Measurements from ENCODE around the gene F10. TPM values are rescaled to one million over a fixed set of nuclear protein-coding genes. Genes with fewer than 3 reads are reported as not detected.

The F10 gene
- total RNA-seq, 2 experiments from 2014 or later, result not detected

DNA sequence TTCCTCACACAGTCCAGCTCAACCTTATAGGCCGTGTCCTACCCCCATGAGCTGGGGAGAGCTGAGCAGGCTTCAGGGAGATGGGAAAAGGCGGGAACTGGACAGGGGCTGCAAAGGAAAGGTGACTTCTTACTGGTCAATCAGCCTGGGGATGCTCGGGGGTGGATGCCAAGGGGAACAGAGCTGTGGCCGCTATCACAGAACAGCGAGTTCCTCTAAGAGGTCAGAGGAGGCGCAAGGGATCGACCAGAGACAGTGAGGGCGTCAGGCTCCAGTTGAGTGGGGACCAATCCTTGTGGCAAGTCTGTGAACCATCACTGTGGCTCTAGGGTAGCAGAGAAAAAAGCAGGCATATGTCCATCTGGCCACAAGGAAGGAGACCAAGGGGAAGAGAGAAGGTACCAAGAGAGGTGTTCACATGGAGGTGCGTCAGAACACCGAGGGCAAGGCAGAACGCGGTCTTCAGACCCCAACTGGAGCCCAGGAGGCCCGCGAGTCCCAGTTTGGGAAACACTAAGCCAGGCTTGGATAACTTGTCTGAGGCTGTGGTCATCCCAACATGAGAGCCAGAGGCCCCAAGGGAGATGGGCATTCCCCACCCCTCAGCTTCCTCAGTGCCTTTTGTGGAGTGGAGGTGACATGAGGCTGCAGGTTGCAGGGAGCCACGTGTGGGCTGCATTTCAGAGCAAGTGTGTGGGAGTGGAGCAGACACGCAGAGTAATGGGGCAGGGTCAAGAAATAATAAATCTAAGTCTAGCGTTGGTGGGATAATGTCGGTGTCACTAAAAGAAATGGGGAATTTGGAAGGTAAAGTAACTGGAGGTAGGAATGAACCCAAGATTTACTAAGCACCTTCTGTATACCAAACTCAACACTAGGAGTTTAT lies 3.9 kb downstream of the F10 start:
- intact Hi-C loops (cut with micrococcal nuclease), result no loop called here

DNA sequence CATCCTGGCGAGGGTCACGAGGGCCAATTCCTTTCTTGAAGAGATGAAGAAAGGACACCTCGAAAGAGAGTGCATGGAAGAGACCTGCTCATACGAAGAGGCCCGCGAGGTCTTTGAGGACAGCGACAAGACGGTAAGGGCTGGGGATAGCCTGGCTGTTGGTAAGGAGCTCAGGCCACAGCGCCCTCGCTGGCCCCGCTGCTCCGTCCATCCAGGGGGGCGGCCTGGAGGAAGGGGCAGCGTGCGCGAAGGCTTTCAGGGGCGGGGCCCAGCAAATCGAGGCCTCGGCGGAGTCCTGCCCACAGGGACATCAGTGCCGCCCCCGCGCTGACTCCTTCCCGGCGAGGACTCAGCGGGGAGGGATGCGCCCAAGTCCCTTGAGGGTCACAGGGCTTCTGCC lies 6.9 kb downstream of the F10 start:
- CTCF ChIA-PET, result interaction anchor here (0.6 kb wide), 1 partner anchor 29 kb away, joined by 3 read pairs; no protein-coding TSS in a partner anchor
- Mint-ChIP-seq H3K9me3 (no peaks in the 10 kb centered on the region), H3K36me3 (ENCODE audit: low read depth) (no peaks in the 10 kb centered on the region), H3K27ac (no peak overlapping the region), H3K27me3 (ENCODE audit: low read depth) (peaks cover 19% of the 10 kb centered on the region), H3K4me1 (ENCODE audit: low read depth) (peaks cover 9% of the 10 kb centered on the region), H3K4me3 (peak overlapping the region; percentile 13)
- intact Hi-C loops (cut with micrococcal nuclease), result no loop called here
- DNase-seq, result no peak

More for the DNA sequence above, 3.9 kb downstream of the F10 start:
- CTCF ChIA-PET, result no interaction called here
- Mint-ChIP-seq H3K4me1 (ENCODE audit: low read depth) (peaks cover 9% of the 10 kb centered on the region), H3K36me3 (ENCODE audit: low read depth) (no peaks in the 10 kb centered on the region), H3K9me3 (no peaks in the 10 kb centered on the region), H3K4me3 (no peak overlapping the region), H3K27ac (no peak overlapping the region), H3K27me3 (ENCODE audit: low read depth) (peaks cover 19% of the 10 kb centered on the region)
- no peak for DNase-seq

DNA sequence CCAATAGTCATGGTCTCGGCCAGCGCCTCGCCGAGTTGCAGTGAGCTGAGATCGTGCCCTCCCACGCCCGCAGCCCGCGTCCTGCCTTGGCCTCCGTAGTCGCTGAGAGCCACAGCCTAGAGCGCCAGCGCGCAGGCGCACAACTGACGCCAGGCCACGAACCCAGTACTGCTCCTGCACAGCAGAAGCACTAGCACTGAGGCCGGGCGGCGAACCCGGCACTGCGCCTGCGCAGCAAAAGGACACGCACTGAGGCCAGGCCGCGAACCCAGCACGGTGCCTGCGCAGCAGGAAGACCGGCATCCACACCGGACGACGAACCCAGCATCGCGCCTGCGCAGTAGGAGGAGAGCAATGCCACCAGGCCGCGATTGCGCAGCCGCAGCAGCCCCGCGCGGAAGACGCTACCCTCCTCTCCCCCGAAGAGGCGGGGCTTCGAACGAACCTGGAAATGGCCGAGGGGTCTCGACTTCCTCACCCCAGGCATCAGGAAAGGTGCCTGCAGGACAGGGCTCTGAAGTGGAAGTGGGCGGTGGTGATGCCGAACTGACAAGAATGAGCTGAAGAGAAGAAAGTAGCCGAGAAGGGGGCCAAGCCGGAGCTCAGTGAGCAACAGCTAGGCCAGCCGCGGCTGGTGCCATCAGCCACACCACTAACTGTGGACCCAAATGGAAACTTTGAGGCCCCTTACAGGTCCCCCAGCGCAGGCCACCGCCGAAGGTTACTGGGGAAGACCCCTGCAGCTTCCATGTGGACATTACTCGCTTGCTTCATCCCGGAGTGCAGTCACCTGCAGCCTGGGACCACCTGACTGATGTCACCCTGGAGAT lies 7.5 kb downstream of the F10 start:
- Mint-ChIP-seq H3K27me3 (ENCODE audit: low read depth) (peaks cover 19% of the 10 kb centered on the region), H3K9me3 (no peaks in the 10 kb centered on the region), H3K4me3 (peak overlapping the region; percentile 59), H3K4me1 (ENCODE audit: low read depth) (peaks cover 9% of the 10 kb centered on the region), H3K36me3 (ENCODE audit: low read depth) (no peaks in the 10 kb centered on the region), H3K27ac (no peak overlapping the region)
- intact Hi-C loops (cut with micrococcal nuclease), result no loop called here
- CTCF ChIA-PET, result interaction anchor here (0.6 kb wide), 1 partner anchor 30 kb away, joined by 3 read pairs; no protein-coding TSS in a partner anchor
- peak; percentile 47 for DNase-seq

DNA sequence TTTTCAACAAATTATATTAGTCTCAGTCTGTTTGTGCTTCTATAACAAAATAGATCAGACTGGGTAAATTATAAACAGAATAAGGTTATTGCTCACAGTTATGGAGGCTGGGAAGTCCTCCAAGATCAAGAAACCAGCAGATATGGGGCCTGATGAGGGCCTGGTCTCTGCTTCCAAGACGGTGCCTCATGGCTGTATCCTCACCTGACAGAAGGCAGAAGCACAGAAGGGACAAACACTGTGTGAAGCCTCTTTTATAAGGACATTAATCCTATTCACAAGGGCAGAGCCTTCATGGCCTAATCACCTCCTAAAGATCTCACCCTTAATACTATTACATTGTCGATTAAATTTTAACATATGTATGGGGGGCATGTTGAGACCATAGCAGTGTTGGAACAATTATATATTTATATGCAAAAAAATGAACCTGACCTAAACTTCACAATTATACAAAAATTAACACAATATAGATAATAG lies 12.7 kb downstream of the F10 start:
- CTCF ChIA-PET, result no interaction called here

DNA sequence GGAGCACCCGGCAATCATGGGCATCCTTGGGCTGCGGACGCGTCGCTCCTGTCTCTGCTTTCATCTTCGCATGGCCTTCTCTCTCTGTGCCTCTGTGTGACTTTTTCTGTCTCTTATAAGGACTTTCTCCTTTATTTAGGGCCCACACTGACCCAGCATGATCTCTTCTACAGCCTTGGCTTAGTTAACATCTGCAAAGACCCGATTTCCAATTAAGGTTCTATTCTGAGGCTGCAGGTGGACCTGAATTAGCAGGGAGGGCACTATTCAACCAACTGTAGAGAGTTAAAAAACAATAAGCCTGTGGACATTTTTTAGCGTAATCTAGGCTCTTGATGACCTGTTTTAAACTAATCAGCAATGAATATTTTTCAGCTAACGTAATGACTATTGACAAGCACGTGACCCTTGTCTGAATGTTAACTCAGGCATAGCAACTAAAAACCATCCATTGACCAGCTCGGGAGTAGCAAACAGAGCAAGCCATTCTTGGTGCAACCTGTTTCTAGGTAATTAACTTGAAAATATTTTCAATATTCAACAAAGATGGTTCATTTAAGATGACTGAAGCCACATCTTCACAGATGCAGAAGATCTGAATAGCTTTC lies 15.2 kb downstream of the F10 start:
- no peaks in the 10 kb centered on the region for H3K9me3 Mint-ChIP-seq
- DNase-seq, result no peak

More for the DNA sequence above, 12.7 kb downstream of the F10 start:
- Mint-ChIP-seq H3K27me3 (ENCODE audit: low read depth) (no peaks in the 10 kb centered on the region), H3K4me3 (no peak overlapping the region), H3K9me3 (no peaks in the 10 kb centered on the region), H3K4me1 (ENCODE audit: low read depth) (no peaks in the 10 kb centered on the region), H3K36me3 (ENCODE audit: low read depth) (no peaks in the 10 kb centered on the region), H3K27ac (no peak overlapping the region)
- intact Hi-C loops (cut with micrococcal nuclease), result no loop called here
- DNase-seq, result no peak

DNA sequence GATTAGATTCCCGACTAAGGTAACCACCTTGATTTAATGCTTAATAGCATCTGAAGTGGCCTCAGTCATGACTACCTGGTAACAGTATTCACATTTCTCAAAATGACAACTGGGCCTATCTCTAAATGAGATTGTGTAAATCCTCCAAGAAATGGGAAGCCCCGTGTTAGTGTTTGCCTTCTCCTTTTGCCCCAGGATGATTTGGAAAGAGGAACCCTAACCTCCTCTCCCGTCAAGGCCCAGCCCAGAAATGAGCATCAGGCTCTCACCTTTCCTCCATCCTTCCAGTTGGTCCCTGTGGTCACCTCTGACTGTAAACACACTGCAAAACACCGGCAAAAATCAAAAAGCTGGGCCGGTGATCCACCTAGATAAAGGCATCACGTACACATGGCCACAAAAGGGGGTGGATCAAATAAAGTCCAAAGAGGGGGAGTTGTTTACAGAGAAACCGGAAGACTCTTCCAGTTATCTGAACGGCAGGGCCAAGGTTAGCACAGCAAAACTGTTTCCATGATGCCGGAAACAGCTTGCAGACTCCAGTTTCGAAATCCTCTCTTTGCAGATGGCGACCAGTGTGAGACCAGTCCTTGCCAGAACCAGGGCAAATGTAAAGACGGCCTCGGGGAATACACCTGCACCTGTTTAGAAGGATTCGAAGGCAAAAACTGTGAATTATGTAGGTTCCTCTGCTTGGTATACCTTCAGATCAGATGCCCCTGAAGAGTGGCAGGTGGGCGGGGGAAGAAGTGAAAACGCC lies 16.4 kb downstream of the F10 start:
- no peak for DNase-seq
- CTCF ChIA-PET, result no interaction called here
- no peaks in the 10 kb centered on the region for H3K9me3 Mint-ChIP-seq
- H3K4me3 Mint-ChIP-seq, result no peak overlapping the region
- H3K27ac Mint-ChIP-seq, result no peak overlapping the region
- H3K4me1 Mint-ChIP-seq (ENCODE audit: low read depth), result no peaks in the 10 kb centered on the region
- no peaks in the 10 kb centered on the region for H3K27me3 Mint-ChIP-seq (ENCODE audit: low read depth)
- intact Hi-C loops (cut with micrococcal nuclease), result no loop called here
- H3K36me3 Mint-ChIP-seq (ENCODE audit: low read depth), result no peaks in the 10 kb centered on the region

More for the DNA sequence above, 15.2 kb downstream of the F10 start:
- Mint-ChIP-seq H3K36me3 (ENCODE audit: low read depth) (no peaks in the 10 kb centered on the region), H3K4me3 (no peak overlapping the region), H3K4me1 (ENCODE audit: low read depth) (no peaks in the 10 kb centered on the region), H3K27me3 (ENCODE audit: low read depth) (no peaks in the 10 kb centered on the region), H3K27ac (no peak overlapping the region)
- CTCF ChIA-PET, result no interaction called here
- intact Hi-C loops (cut with micrococcal nuclease), result no loop called here

DNA sequence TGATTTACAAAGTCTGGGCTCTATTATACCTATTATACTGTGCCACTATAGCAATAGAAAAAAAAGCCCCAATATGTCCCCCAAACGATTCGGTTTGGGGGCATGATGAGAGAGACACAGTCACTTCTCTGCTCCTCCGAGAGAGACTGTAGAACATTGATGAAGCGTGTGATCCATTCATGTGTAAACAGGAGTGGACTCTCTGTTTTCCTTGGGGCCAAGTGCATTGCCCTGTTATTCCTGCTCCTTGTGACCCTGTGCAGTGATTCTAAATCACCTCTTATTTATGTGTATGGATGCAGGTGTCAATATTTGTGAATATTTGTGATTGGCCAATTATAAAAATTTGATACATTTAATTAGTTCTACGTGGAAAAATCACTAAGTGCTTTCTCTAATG lies 17.0 kb downstream of the F10 start:
- Mint-ChIP-seq H3K36me3 (ENCODE audit: low read depth) (no peaks in the 10 kb centered on the region), H3K4me1 (ENCODE audit: low read depth) (no peaks in the 10 kb centered on the region), H3K4me3 (no peak overlapping the region), H3K9me3 (no peaks in the 10 kb centered on the region), H3K27me3 (ENCODE audit: low read depth) (no peaks in the 10 kb centered on the region), H3K27ac (no peak overlapping the region)
- DNase-seq, result no peak
- intact Hi-C loops (cut with micrococcal nuclease), result no loop called here
- CTCF ChIA-PET, result interaction anchor here (0.7 kb wide), 1 partner anchor 11 kb away, joined by 9 read pairs; no protein-coding TSS in a partner anchor

DNA sequence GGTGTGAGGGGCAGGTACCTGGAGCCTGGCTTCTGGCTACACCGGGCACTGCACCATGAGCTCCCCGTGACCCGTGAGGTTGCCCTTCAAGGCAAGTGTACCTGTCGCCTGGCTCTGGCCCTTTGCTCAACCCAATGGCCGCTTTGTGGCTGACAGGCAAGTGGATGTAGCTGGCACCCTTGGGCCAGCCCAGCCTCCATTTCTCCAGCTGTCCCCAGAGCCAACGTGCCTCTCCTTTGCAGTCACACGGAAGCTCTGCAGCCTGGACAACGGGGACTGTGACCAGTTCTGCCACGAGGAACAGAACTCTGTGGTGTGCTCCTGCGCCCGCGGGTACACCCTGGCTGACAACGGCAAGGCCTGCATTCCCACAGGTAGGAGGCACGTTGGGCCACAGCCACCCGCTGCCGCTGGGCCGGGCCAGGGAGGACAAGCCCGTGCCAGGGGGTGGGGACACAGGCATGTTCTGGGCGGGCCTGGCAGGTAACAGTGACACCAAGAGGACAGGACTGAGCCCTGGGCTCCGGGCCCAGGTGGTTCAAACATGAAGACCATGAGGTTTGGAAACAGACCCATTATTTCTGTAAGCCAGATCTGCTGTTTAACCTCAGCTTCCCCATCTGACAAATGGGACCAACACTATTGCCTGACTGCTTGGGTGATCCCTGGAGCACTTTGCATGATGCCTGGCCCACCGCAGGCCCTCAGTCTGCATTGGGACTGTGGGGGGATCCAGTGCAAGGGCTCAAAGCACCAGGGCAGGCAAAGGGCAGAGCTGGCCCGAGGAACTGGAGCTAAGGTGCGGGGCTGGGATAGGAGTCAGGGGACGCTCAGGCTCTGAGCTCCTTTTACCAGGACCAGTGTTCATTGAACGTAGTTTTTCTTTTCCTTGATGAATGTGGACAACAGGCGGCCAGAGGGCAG lies 18.3 kb downstream of the F10 start:
- intact Hi-C loops (cut with micrococcal nuclease), result no loop called here
- CTCF ChIA-PET, result no interaction called here
- Mint-ChIP-seq H3K27me3 (ENCODE audit: low read depth) (no peaks in the 10 kb centered on the region), H3K4me3 (no peak overlapping the region), H3K9me3 (peaks cover 6% of the 10 kb centered on the region), H3K4me1 (ENCODE audit: low read depth) (peaks cover 8% of the 10 kb centered on the region), H3K36me3 (ENCODE audit: low read depth) (peaks cover 1% of the 10 kb centered on the region), H3K27ac (no peak overlapping the region)
- DNase-seq, result no peak

DNA sequence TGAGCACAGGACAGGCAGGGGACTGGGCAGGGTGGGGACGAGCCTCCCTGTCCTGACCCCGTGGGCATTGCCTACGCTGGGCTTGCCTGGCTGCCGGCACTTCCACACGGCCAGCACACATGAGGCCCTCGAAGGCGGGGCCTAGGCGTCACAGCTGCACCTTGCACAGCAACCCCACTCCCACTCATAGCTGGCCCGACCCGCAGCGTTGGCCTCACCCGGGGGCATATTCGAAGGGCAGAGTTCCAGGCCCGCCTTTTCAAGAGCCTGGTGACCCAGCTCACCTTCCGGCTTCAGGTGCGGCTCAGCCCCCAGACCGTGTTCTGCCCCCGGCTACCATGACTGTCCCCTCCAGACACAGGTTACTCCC lies 19.0 kb downstream of the F10 start:
- peaks cover 9% of the 10 kb centered on the region for H3K4me1 Mint-ChIP-seq (ENCODE audit: low read depth)

DNA sequence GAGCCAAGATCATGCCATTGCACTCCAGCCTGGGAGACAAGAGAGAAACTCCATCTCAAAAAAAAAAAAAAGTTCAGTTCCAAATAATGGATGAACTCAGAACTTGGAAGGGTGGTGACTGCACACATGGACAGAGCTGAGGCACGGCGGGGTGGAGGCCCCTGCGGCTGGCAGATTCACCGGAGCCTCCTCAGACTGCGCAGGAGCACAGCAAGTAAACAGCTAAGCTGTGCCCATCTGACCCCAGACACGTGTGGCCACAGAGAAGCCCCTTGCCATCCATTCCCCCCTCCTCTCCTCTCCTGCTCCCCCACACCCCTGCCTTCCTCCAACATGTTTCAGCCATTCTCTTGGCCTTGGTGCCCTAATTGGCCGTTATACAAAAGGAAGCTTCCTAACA lies 20.3 kb downstream of the F10 start:
- H3K4me1 Mint-ChIP-seq (ENCODE audit: low read depth), result peaks cover 9% of the 10 kb centered on the region
- DNase-seq, result no peak
- peaks cover 6% of the 10 kb centered on the region for H3K9me3 Mint-ChIP-seq
- intact Hi-C loops (cut with micrococcal nuclease), result no loop called here
- no peak overlapping the region for H3K4me3 Mint-ChIP-seq
- CTCF ChIA-PET, result interaction anchor here (0.7 kb wide), 1 partner anchor 76 kb away, joined by 5 read pairs; no protein-coding TSS in a partner anchor
- H3K27ac Mint-ChIP-seq, result no peak overlapping the region
- no peaks in the 10 kb centered on the region for H3K27me3 Mint-ChIP-seq (ENCODE audit: low read depth)
- H3K36me3 Mint-ChIP-seq (ENCODE audit: low read depth), result peaks cover 1% of the 10 kb centered on the region

More for the DNA sequence above, 19.0 kb downstream of the F10 start:
- DNase-seq, result no peak
- no peaks in the 10 kb centered on the region for H3K27me3 Mint-ChIP-seq (ENCODE audit: low read depth)
- no peak overlapping the region for H3K4me3 Mint-ChIP-seq
- H3K27ac Mint-ChIP-seq, result no peak overlapping the region
- CTCF ChIA-PET, result no interaction called here
- peaks cover 6% of the 10 kb centered on the region for H3K9me3 Mint-ChIP-seq
- intact Hi-C loops (cut with micrococcal nuclease), result no loop called here
- H3K36me3 Mint-ChIP-seq (ENCODE audit: low read depth), result peaks cover 1% of the 10 kb centered on the region
